H1 (cell line): ENCODE results near the gene NEB. TPM values are rescaled to one million over a fixed set of nuclear protein-coding genes. Genes with fewer than 3 reads are reported as not detected.

Experiments
- CTCF ChIA-PET: fragments of 300-600 bp; sonication (Branson Sonifier 250); formaldehyde crosslinking; loops from one replicate; lab custom pipeline; 2021; ENCODE audit not compliant: partially characterized antibody; lab: Charles Lee
- POLR2A ChIA-PET: fragments of 300-600 bp; sonication (Branson Sonifier 250); formaldehyde crosslinking; loops from one replicate; lab custom pipeline; 2021; ENCODE audit warnings: inconsistent platforms; ENCODE audit not compliant: partially characterized antibody; lab: Charles Lee
- DNase-seq, 2 experiments: peaks; one replicate each; pipeline versions ENCODE4 v3.0.0 to v3.0.0-alpha.2; 2010 to 2022; ENCODE audit warnings: low spot score in 2 of 2, low read depth in 1 of 2, mixed read lengths in 1 of 2
- FAIRE-seq: peaks from 2 replicates; lab custom pipeline; 2011; peaks lifted over from hg19 to GRCh38; lab: Jason Lieb, UNC
- H2AFZ ChIP-seq: 2 replicates; pipeline ENCODE4 v1.8.1; 2012; ENCODE audit warnings: low read length, inconsistent platforms
- H2AK5ac ChIP-seq: 2 replicates; pipeline ENCODE4 v1.6.1; 2013; ENCODE audit warnings: low read depth, low read length
- H2BK120ac ChIP-seq: replicated peaks from 2 replicates; pipeline ENCODE3; 2013; ENCODE audit warnings: low read depth, low read length, inconsistent platforms
- H2BK12ac ChIP-seq: 2 replicates; pipeline ENCODE4 v1.6.1; 2013; ENCODE audit warnings: low read depth, low read length
- H2BK15ac ChIP-seq: 2 replicates; pipeline ENCODE4 v1.6.1; 2013; ENCODE audit warnings: low read length
- H2BK20ac ChIP-seq: 2 replicates; pipeline ENCODE4 v1.6.1; 2013; ENCODE audit warnings: low read length
- H2BK5ac ChIP-seq: 2 replicates; pipeline ENCODE4 v1.6.1; 2013; ENCODE audit warnings: low read depth, low read length
- H3K14ac ChIP-seq: 2 replicates; pipeline ENCODE4 v1.6.1; 2013; ENCODE audit warnings: inconsistent platforms; ENCODE audit not compliant: insufficient read length
- H3K18ac ChIP-seq: 2 replicates; pipeline ENCODE4 v1.6.1; 2013; ENCODE audit warnings: low read length; ENCODE audit errors: extremely low read depth
- H3K23ac ChIP-seq: 2 replicates; pipeline ENCODE4 v1.6.1; 2013; ENCODE audit warnings: inconsistent platforms; ENCODE audit not compliant: insufficient read length
- H3K23me2 ChIP-seq: 2 replicates; pipeline ENCODE4 v1.6.1; 2013; ENCODE audit warnings: low read depth, low read length
- H3K27ac ChIP-seq: 2 replicates; pipeline ENCODE4 v1.6.1; 2011; ENCODE audit warnings: low read depth, low read length, inconsistent platforms
- H3K27me3 ChIP-seq, 4 experiments: replicated peaks in 1 of 4; 1 replicate in 1 of 4; 2 replicates in 3 of 4; pipeline versions ENCODE4 v1.6.1 to v1.8.1; 2011 to 2013; ENCODE audit warnings: low read length in 3 of 4, mild to moderate bottlenecking in 3 of 4, inconsistent platforms in 2 of 4, mixed read lengths in 2 of 4, moderate library complexity in 1 of 4; ENCODE audit not compliant: control insufficient read depth in 3 of 4, insufficient read depth in 3 of 4; ENCODE audit errors: extremely low read depth in 1 of 4
- H3K36me3 ChIP-seq, 4 experiments: 2 replicates each; pipeline versions ENCODE4 v1.6.1 to v1.8.1; 2011 to 2013; ENCODE audit warnings: mild to moderate bottlenecking in 4 of 4, low read length in 3 of 4, moderate library complexity in 2 of 4, control low read depth in 1 of 4, inconsistent platforms in 1 of 4; ENCODE audit not compliant: insufficient read depth in 4 of 4, control insufficient read depth in 2 of 4
- H3K4ac ChIP-seq: replicated peaks from 2 replicates; pipeline ENCODE3; 2013; ENCODE audit warnings: low read length, low read depth, mixed read lengths, inconsistent platforms; ENCODE audit not compliant: insufficient read length
- H3K4me1 ChIP-seq, 4 experiments: replicated peaks in 1 of 4; 1 replicate in 1 of 4; 2 replicates in 3 of 4; pipeline versions ENCODE4 v1.6.1 to v1.8.1; 2011 to 2013; ENCODE audit warnings: low read length in 3 of 4, inconsistent platforms in 2 of 4, mixed read lengths in 1 of 4; ENCODE audit not compliant: insufficient read depth in 4 of 4, control insufficient read depth in 3 of 4
- H3K4me2 ChIP-seq, 2 experiments: 2 replicates each; pipeline versions ENCODE4 v1.6.1 to v1.8.1; 2011 to 2013; ENCODE audit warnings: low read depth in 2 of 2, low read length in 2 of 2, control low read depth in 1 of 2, inconsistent platforms in 1 of 2, mild to moderate bottlenecking in 1 of 2; ENCODE audit not compliant: insufficient read depth in 1 of 2
- H3K4me3 ChIP-seq, 4 experiments: fragments of 200-600, 300-600 bp in 1 of 4; sonication (generic), shearing (Covaris generic), sonication (Bioruptor Twin) in 1 of 4; 2 replicates each; pipeline versions ENCODE4 v1.5.1 to v1.8.1; 2011 to 2016; ENCODE audit warnings: low read length in 4 of 4, low read depth in 3 of 4, control low read depth in 2 of 4, inconsistent platforms in 2 of 4, mild to moderate bottlenecking in 2 of 4, mixed read lengths in 1 of 4, moderate library complexity in 1 of 4; ENCODE audit not compliant: insufficient read depth in 2 of 4; ENCODE audit errors: extremely low read depth in 1 of 4
- H3K56ac ChIP-seq: replicated peaks from 2 replicates; pipeline ENCODE3; 2013; ENCODE audit warnings: low read depth, mild to moderate bottlenecking, mixed read lengths, low read length, inconsistent platforms; ENCODE audit not compliant: insufficient read length
- H3K79me1 ChIP-seq: 2 replicates; pipeline ENCODE4 v1.6.1; 2013; ENCODE audit warnings: low read depth, low read length, control low read depth
- H3K79me2 ChIP-seq, 2 experiments: 2 replicates each; pipeline versions ENCODE4 v1.6.1 to v1.8.1; 2012 to 2013; ENCODE audit warnings: low read length in 2 of 2, mild to moderate bottlenecking in 2 of 2, inconsistent platforms in 1 of 2; ENCODE audit not compliant: insufficient read depth in 2 of 2, control insufficient read depth in 1 of 2
- H3K9ac ChIP-seq, 4 experiments: replicated peaks in 1 of 4; 1 replicate in 1 of 4; 2 replicates in 3 of 4; pipeline versions ENCODE4 v1.6.1 to v1.8.1; 2011 to 2013; ENCODE audit warnings: low read depth in 3 of 4, low read length in 3 of 4, control low read depth in 2 of 4, mild to moderate bottlenecking in 2 of 4, moderate library complexity in 2 of 4, inconsistent platforms in 1 of 4; ENCODE audit errors: extremely low read depth in 1 of 4
- H3K9me3 ChIP-seq, 2 experiments: 2 replicates each; pipeline versions ENCODE4 v1.6.1 to v1.8.1; 2012 to 2013; ENCODE audit warnings: mild to moderate bottlenecking in 2 of 2, moderate library complexity in 2 of 2, control low read depth in 1 of 2, inconsistent platforms in 1 of 2, low read depth in 1 of 2, low read length in 1 of 2, mixed read lengths in 1 of 2; ENCODE audit not compliant: insufficient read depth in 2 of 2
- H4K20me1 ChIP-seq, 2 experiments: replicated peaks in 1 of 2; 2 replicates each; pipeline versions ENCODE3 to v1.8.1; 2011 to 2013; ENCODE audit warnings: inconsistent platforms in 2 of 2, low read length in 2 of 2, mild to moderate bottlenecking in 1 of 2; ENCODE audit not compliant: insufficient read depth in 2 of 2, control insufficient read depth in 1 of 2
- H4K5ac ChIP-seq: 2 replicates; pipeline ENCODE4 v1.6.1; 2013; ENCODE audit warnings: low read length, low read depth, mixed read lengths, inconsistent platforms; ENCODE audit not compliant: insufficient read length
- H4K8ac ChIP-seq: 2 replicates; pipeline ENCODE4 v1.8.0; 2013; ENCODE audit warnings: mild to moderate bottlenecking, moderate library complexity, low read length, inconsistent platforms; ENCODE audit not compliant: insufficient read depth; ENCODE audit errors: extremely low read depth
- H4K91ac ChIP-seq: replicated peaks from 2 replicates; pipeline ENCODE3; 2013; ENCODE audit warnings: low read length, mixed read lengths, inconsistent platforms; ENCODE audit not compliant: insufficient read length
- KDM1A ChIP-seq: fragments of 200-600, 300-600 bp; sonication (generic); IDR thresholded peaks from 2 replicates; pipeline ENCODE4 v1.7.1; 2016; ENCODE audit warnings: mild to moderate bottlenecking, low read length, borderline replicate concordance
- POLR2AphosphoS5 ChIP-seq: IDR thresholded peaks from 2 replicates; pipeline ENCODE4 v1.6.1; 2011; ENCODE audit warnings: low read depth, low read length
- RNF2 ChIP-seq: fragments of 200-900, 300-1000 bp; sonication (generic); IDR thresholded peaks from 2 replicates; pipeline ENCODE4 v1.7.1; 2016; ENCODE audit warnings: borderline replicate concordance, low read depth, mild to moderate bottlenecking, antibody characterized with exemption, low read length; ENCODE audit not compliant: poor library complexity, severe bottlenecking; ENCODE audit errors: missing control alignments
- SIX5 ChIP-seq: IDR thresholded peaks from 2 replicates; pipeline ENCODE4 v1.6.1; 2011; ENCODE audit warnings: mild to moderate bottlenecking, low read depth, low read length
- WGBS, 2 experiments: shearing (Covaris generic) in 1 of 2; methylation state at CpG; one replicate each; pipeline versions ENCODE4 v1.1.6 to v1.1.7; 2013 to 2015; ENCODE audit warnings: low lambda C conversion rate in 2 of 2, mixed read lengths in 2 of 2, inconsistent platforms in 1 of 2, low coverage in 1 of 2, missing lambda C conversion rate in 1 of 2; ENCODE audit not compliant: insufficient replicate concordance in 2 of 2, insufficient coverage in 1 of 2, insufficient read length in 1 of 2; ENCODE audit errors: extremely low coverage in 1 of 2, missing lambda C conversion rate in 1 of 2; 5-methylcytosine and 5-hydroxymethylcytosine counted together
- polyA plus RNA-seq, 7 experiments: library from polyadenylated mRNA; depleted of rRNA in 3 of 7; stranded (reverse) in 5 of 7; unstranded in 2 of 7; fragments of >200 nt in 5 of 7; fragments of 200-250 nt in 2 of 7; gene quantifications; 1 replicate in 5 of 7; 2 replicates in 1 of 7; 4 replicates in 1 of 7; pipeline versions ENCODE4 v1.2.1 to v1.2.3, GENCODE V29; 2011 to 2013; ENCODE audit warnings: missing spikeins in 2 of 7, mixed read lengths in 2 of 7
- total RNA-seq: library from RNA; stranded (reverse); fragmentation: NEBNext Ultra II Directional; extraction: Animal tissue kit (Norgen Biotek cat#: 25700); gene quantifications from 2 replicates; pipeline ENCODE4 v1.2.1, GENCODE V29; 2021

Gene NEB
- total and polyA plus RNA-seq, 2 of the 8 experiments (the other 6 are each of a cell fraction or from before 2014, with no cell fraction given) = 1.4 to 2.5 TPM

DNA sequence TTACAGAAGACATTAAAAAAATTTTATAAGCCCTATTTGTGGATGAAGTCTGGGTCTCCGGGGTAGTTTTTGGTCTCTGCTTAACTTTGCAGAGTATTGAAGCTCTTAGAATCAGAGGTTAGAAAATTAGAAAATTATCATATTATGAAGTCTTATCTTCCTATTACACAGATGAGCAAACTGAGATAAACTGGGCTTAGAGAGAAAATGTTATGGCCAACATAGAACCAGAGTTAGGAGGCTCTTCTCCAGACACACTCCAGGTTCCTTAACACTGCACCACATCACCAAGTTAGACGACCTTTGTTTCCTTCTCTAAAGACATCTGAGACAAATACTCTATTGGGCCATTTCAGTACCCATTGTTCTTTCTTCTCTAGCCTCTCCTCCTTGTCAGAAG, 36.7 kb upstream of the NEB start:
- Histone ChIP-seq H2AFZ (no peak overlapping the region), H3K23me2 (no peaks in the 10 kb centered on the region), H2BK15ac (no peak overlapping the region), H3K4me2 (no peak overlapping the region), H3K4me3 (no peak overlapping the region), H2BK5ac (no peak overlapping the region), H3K18ac (no peak overlapping the region), H3K79me1 (no peaks in the 10 kb centered on the region), H2BK12ac (no peak overlapping the region), H4K91ac (no peak overlapping the region), H2BK20ac (no peak overlapping the region), H3K4me1 (no peaks in the 10 kb centered on the region), H4K5ac (no peak overlapping the region), H3K4ac (no peak overlapping the region), H2AK5ac (no peak overlapping the region), H3K27me3 (no peaks in the 10 kb centered on the region), H3K23ac (no peak overlapping the region), H4K8ac (no peak overlapping the region), H3K79me2 (no peaks in the 10 kb centered on the region), H3K27ac (no peak overlapping the region), H3K36me3 (peaks cover 0 to 2% (median 0%) of the 10 kb centered on the region in 4 experiments; a peak in 1 of 8 replicates), H3K56ac (no peak overlapping the region), H3K9me3 (no peaks in the 10 kb centered on the region), H4K20me1 (no peaks in the 10 kb centered on the region), H3K14ac (no peak overlapping the region), H3K9ac (no peak overlapping the region), H2BK120ac (no peak overlapping the region)
- ChIA-PET CTCF (interaction anchor here (1.3 kb wide), 1 partner anchor 9 kb away, joined by 3 read pairs; no protein-coding TSS in a partner anchor), POLR2A (no interaction called here)
- TF ChIP-seq RNF2 (no peak), POLR2AphosphoS5 (no peak), SIX5 (no peak), KDM1A (no peak)
- DNase-seq (no peak), FAIRE-seq (no peak)
- WGBS, 2 experiments = 91% methylated on average over 2 of the region's 2 CpGs; no CpG with 5 or more reads in 1 of the 2 experiments
